Heart right ventricle (tissue), 16 donors: ENCODE results near the gene UBE2D3. TPM values are rescaled to one million over a fixed set of nuclear protein-coding genes. Genes with fewer than 3 reads are reported as not detected.

Source experiments
- ATAC-seq, 8 donors: fragments of 200-7000 bp; cut with Tn5 transposase; one replicate each; pipeline ENCODE4 v1.9.1; 2020; ENCODE audit warnings: mild to moderate bottlenecking in 8 of 8, moderate library complexity in 8 of 8, moderate number of reproducible peaks in 1 of 8
- DNase-seq, 2 donors: peaks; one replicate each; pipeline ENCODE4 v3.0.0-alpha.2; 2020
- H3K27ac ChIP-seq, 10 donors: fragments of 200-600 bp; sonication (generic) in 2 of 10; one replicate each; pipeline versions ENCODE4 v1.5.0 to v1.8.0; 2020 to 2022; ENCODE audit warnings: mild to moderate bottlenecking in 3 of 10
- H3K27me3 ChIP-seq, 7 donors: fragments of 200-600 bp; one replicate each; pipeline ENCODE4 v1.8.0; 2021 to 2022; ENCODE audit warnings: mild to moderate bottlenecking in 2 of 7
- H3K36me3 ChIP-seq, 9 donors: fragments of 200-600 bp; sonication (generic) in 1 of 9; one replicate each; pipeline versions ENCODE4 v1.5.0 to v1.8.0; 2020 to 2022; ENCODE audit warnings: mild to moderate bottlenecking in 2 of 9
- H3K4me1 ChIP-seq, 9 donors: fragments of 200-600 bp; sonication (generic) in 1 of 9; one replicate each; pipeline versions ENCODE4 v1.5.0 to v1.8.0; 2020 to 2022; ENCODE audit warnings: mild to moderate bottlenecking in 4 of 9
- H3K4me3 ChIP-seq, 10 donors: fragments of 200-600 bp; sonication (generic) in 2 of 10; one replicate each; pipeline versions ENCODE4 v1.5.0 to v1.8.0; 2020 to 2022; ENCODE audit warnings: mild to moderate bottlenecking in 7 of 10, moderate library complexity in 2 of 10
- H3K9me3 ChIP-seq, 11 donors: fragments of 200-600 bp in 10 of 11; sonication (generic) in 2 of 11; one replicate each; pipeline versions ENCODE4 v1.5.0 to v1.8.0; 2013 to 2022; ENCODE audit warnings: mild to moderate bottlenecking in 2 of 11, control low read depth in 1 of 11, moderate library complexity in 1 of 11
- WGBS, 2 donors: extraction: QIAGEN DNeasy Blood & Tissue Kit; methylation state at CpG; one replicate each; pipeline ENCODE4 v1.1.7; 2013; ENCODE audit warnings: inconsistent platforms in 1 of 2; 5-methylcytosine and 5-hydroxymethylcytosine counted together
- intact Hi-C, 10 donors: fragments of 100-400 bp; cut with DNase I; formaldehyde crosslinking; loops; one replicate each; pipeline versions ENCODE4 v1.11.1 to v1.14.2; 2022
- polyA plus RNA-seq, 2 donors: library from polyadenylated mRNA; stranded (reverse); fragments of 200-250 nt; gene quantifications; one replicate each; pipeline ENCODE4 v1.2.3, GENCODE V29; 2013
- total RNA-seq, 10 donors: library from RNA; stranded (reverse); fragmentation: NEBNext Ultra II Directional in 3 of 10; extraction: Animal tissue kit (Norgen Biotek cat#: 25700) in 3 of 10; gene quantifications; one replicate each; pipeline versions ENCODE4 v1.2.1 to v1.2.4, GENCODE V29; 2021 to 2023
- TF ChIP-seq, protein P1 (sequence below), 9 donors: fragments of 200-600 bp; sonication (generic) in 2 of 9; IDR thresholded peaks; one replicate each; pipeline versions ENCODE4 v1.5.0 to v1.8.0; 2021 to 2022; ENCODE audit warnings: antibody characterized with exemption in 9 of 9, mild to moderate bottlenecking in 5 of 9, moderate library complexity in 1 of 9
- donor health status: Arrhythmogenic right ventricular cardiomyopathy.
- donor health status: ischemic (EF 13 %, LVEDD 7.1; RV severe dilation, severe dysfunction).
- donor health status: healthy with polysubstance abuse.
- donor health status: DM: no; HTN: yes; CAD: no.
- donor health status: DM: no; HTN: no; CAD: no.
- donor health status: ischemic (EF 25% LVEDD 6.9; RV normal size, moderate dysfunction).
- donor health status: ischemic (EF 25% LVEDD 5.7; RV mildly dilated, moderate dysfunction).
- donor health status: healthy.
- donor health status: DM: yes; HTN: yes; CAD: no.
- donor health status: Ischemic cardiomyopathy.
- donor health status: ischemic (EF 35%, LVEDD 5.7; RV mildly dilated, moderate dysfunction).
- donor health status: nonischemic (EF 11% LVEDD 7.7; RV severe dilation, severe dysfunction).
- donor health status: DM: yes; HTN: yes; CAD: no.
- donor health status: PGD.
- donor health status: ischemic (EF 29% LVEDD 5.4; RV normal size, mild dysfunction).
- donor health status: nonischemic (EF 23%, LVEDD 6.1; RV moderate dilation, normal function).

UBE2D3 gene
- total and polyA plus RNA-seq, 12 donors = 99.3 to 297 (median 247) TPM

DNA sequence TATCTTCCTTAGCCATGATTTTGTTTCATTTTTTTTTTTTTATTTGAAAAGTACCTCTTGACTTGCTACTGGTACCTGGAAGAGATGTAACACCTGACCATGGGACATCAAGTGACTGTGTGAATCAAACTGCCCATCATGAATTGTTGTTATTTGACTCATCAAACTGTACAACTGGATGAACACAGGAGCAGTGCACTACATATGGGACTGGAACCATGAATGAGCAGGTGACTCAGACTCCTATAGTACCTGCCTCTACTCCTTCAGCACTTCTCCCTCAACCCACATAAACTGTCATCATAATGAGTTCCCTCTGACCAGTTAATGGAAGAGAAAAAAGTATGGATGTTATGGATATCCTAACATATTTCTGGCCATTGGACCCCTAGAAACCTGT, 15.9 kb upstream of the UBE2D3 start:
- ATAC-seq (no peak), DNase-seq (no peak)
- no peaks in the 10 kb centered on the region for H3K9me3 ChIP-seq
- H3K36me3 ChIP-seq = peaks cover 0 to 15% (median 0%) of the 10 kb centered on the region in 9 donors
- no peak overlapping the region for H3K4me3 ChIP-seq
- TF ChIP-seq, protein P1, sequence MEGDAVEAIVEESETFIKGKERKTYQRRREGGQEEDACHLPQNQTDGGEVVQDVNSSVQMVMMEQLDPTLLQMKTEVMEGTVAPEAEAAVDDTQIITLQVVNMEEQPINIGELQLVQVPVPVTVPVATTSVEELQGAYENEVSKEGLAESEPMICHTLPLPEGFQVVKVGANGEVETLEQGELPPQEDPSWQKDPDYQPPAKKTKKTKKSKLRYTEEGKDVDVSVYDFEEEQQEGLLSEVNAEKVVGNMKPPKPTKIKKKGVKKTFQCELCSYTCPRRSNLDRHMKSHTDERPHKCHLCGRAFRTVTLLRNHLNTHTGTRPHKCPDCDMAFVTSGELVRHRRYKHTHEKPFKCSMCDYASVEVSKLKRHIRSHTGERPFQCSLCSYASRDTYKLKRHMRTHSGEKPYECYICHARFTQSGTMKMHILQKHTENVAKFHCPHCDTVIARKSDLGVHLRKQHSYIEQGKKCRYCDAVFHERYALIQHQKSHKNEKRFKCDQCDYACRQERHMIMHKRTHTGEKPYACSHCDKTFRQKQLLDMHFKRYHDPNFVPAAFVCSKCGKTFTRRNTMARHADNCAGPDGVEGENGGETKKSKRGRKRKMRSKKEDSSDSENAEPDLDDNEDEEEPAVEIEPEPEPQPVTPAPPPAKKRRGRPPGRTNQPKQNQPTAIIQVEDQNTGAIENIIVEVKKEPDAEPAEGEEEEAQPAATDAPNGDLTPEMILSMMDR (IDR thresholded peaks at IDR 0.05) = no peak
- H3K27me3 ChIP-seq = no peaks in the 10 kb centered on the region
- H3K27ac ChIP-seq = no peak overlapping the region
- intact Hi-C loops = loop anchor here in 1 of 10 donors (10.0 kb wide), 1 partner anchor 162 kb away; no protein-coding TSS in a partner anchor
- no peaks in the 10 kb centered on the region for H3K4me1 ChIP-seq

DNA sequence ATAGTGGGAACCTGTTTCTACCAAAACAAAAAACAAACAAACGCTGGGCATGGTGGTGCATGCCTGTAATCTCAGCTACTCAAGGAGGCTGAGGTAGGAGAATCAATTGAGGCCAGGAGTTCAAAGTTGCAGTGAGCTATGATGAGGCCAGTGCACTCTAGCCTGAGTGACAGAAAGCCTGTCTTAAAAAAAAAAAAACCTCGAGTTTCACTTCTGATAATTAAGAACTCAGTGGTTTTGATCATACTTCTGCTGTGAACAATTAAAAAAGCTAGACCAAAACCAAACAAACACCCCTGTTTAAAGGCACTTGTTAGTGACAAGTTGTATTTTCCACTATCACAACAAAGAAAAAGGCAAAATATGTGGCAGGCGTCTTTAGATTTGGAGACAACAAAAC, 15.0 kb upstream of the UBE2D3 start:
- DNase-seq (no peak), ATAC-seq (no peak)
- H3K36me3 ChIP-seq = peaks cover 0 to 15% (median 0%) of the 10 kb centered on the region in 9 donors
- intact Hi-C loops = loop anchor here in 1 of 10 donors (10.0 kb wide), 1 partner anchor 162 kb away; no protein-coding TSS in a partner anchor
- 93 to 94% methylated on average over 3 of the region's 3 CpGs for WGBS, 2 donors
- H3K9me3 ChIP-seq = no peaks in the 10 kb centered on the region
- H3K27me3 ChIP-seq = no peaks in the 10 kb centered on the region
- no peaks in the 10 kb centered on the region for H3K4me1 ChIP-seq
- no peak overlapping the region for H3K4me3 ChIP-seq
- H3K27ac ChIP-seq = no peak overlapping the region
- TF ChIP-seq, protein P1 (IDR thresholded peaks at IDR 0.05) = no peak

DNA sequence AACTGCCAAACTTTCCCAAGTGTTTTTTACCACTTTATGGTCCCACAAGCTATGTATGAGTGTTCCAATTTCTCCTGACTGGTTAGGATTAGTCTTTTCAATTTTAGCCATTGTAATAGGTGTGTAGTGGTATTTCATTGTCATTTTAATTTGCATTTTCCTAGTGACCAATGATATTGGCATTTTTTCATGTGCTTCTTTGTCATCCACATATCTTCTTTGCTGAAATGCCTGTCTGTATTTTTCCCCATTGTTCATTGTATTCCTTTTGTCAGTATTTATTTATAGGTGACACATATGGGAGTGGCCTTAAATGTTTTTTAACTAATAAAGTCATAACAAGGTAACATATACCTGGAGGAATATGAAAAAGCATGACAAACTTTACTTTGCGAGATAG, 9.2 kb upstream of the UBE2D3 start:
- H3K9me3 ChIP-seq = no peaks in the 10 kb centered on the region
- peaks cover 0 to 21% (median 0%) of the 10 kb centered on the region in 9 donors for H3K4me1 ChIP-seq
- intact Hi-C loops = no loop called here
- H3K27ac ChIP-seq = no peak overlapping the region
- peaks cover 0 to 15% (median 0%) of the 10 kb centered on the region in 9 donors for H3K36me3 ChIP-seq
- no peaks in the 10 kb centered on the region for H3K27me3 ChIP-seq
- DNase-seq = no peak
- ATAC-seq = no peak
- WGBS, 2 donors = 97 to 100% methylated on average over 1 of the region's 1 CpG
- TF ChIP-seq, protein P1 (IDR thresholded peaks at IDR 0.05) = no peak
- H3K4me3 ChIP-seq = no peak overlapping the region

GRCh38 chr4:102832667-102833066, 5.3 kb upstream of the UBE2D3 start:
- Histone ChIP-seq H3K36me3 (no peaks in the 10 kb centered on the region), H3K27me3 (no peaks in the 10 kb centered on the region), H3K9me3 (no peaks in the 10 kb centered on the region), H3K27ac (peak overlapping the region in 1 of 10 donors; percentile 18), H3K4me3 (no peak overlapping the region), H3K4me1 (peaks cover 0 to 42% (median 15%) of the 10 kb centered on the region in 9 donors)
- 91 to 93% methylated on average over 1 of the region's 1 CpG for WGBS, 2 donors
- ATAC-seq (no peak), DNase-seq (no peak)
- intact Hi-C loops = loop anchor here in 1 of 10 donors (5.0 kb wide), 1 partner anchor 35 kb away; the partner anchor contains the start of gene CISD2
- TF ChIP-seq, protein P1 (IDR thresholded peaks at IDR 0.05) = no peak
